MM.1S (cell line): Measurements from ENCODE around the gene COX18.

Source experiments
- DNase-seq: peaks from one replicate; pipeline ENCODE4 v3.0.0-alpha.2; 2015
- H2AFZ ChIP-seq: fragments of 300-600 bp; sonication (generic); 2 replicates; pipeline ENCODE4 v1.6.0; 2016; ENCODE audit warnings: antibody characterized with exemption, low read length
- H3F3A ChIP-seq: fragments of 300-600 bp; sonication (generic); 2 replicates; pipeline ENCODE4 v1.6.1; 2016; ENCODE audit warnings: mild to moderate bottlenecking, antibody characterized with exemption, low read length, moderate library complexity, mixed read lengths; ENCODE audit not compliant: insufficient read depth
- H3K27ac ChIP-seq: fragments of 300-600 bp; sonication (generic); 2 replicates; pipeline ENCODE4 v1.5.1; 2016; ENCODE audit warnings: mild to moderate bottlenecking, low read length
- H3K27me3 ChIP-seq: fragments of 300-600 bp; sonication (generic); replicated peaks from 2 replicates; pipeline ENCODE4 v1.6.0; 2016; ENCODE audit warnings: low read length; ENCODE audit not compliant: insufficient read depth
- H3K36me3 ChIP-seq: fragments of 300-600 bp; sonication (generic); replicated peaks from 2 replicates; pipeline ENCODE4 v1.6.1; 2016; ENCODE audit warnings: mild to moderate bottlenecking, low read length, mixed read lengths; ENCODE audit not compliant: insufficient read depth
- H3K4me1 ChIP-seq: fragments of 300-600 bp; sonication (generic); 2 replicates; pipeline ENCODE4 v1.6.1; 2016; ENCODE audit warnings: low read length, mixed read lengths
- H3K4me2 ChIP-seq: fragments of 300-600 bp; sonication (generic); 2 replicates; pipeline ENCODE4 v1.6.0; 2016; ENCODE audit warnings: low read depth, low read length
- H3K4me3 ChIP-seq: fragments of 300-600 bp; sonication (generic); 2 replicates; pipeline ENCODE4 v1.5.1; 2016; ENCODE audit warnings: low read length, mixed read lengths
- H3K79me2 ChIP-seq: fragments of 300-600 bp; sonication (generic); 2 replicates; pipeline ENCODE4 v1.6.1; 2016; ENCODE audit warnings: mixed run types, low read length, mixed read lengths
- H3K9ac ChIP-seq: fragments of 300-600 bp; sonication (generic); 2 replicates; pipeline ENCODE4 v1.6.1; 2016; ENCODE audit warnings: low read length, mixed read lengths
- H3K9me2 ChIP-seq: fragments of 300-600 bp; sonication (generic); replicated peaks from 2 replicates; pipeline ENCODE4 v1.6.1; 2016; ENCODE audit warnings: mild to moderate bottlenecking, low read length, mixed read lengths; ENCODE audit not compliant: insufficient read depth
- H3K9me3 ChIP-seq: fragments of 300-600 bp; sonication (generic); replicated peaks from 2 replicates; pipeline ENCODE4 v1.6.1; 2016; ENCODE audit warnings: mild to moderate bottlenecking, low read length, mixed read lengths; ENCODE audit not compliant: insufficient read depth
- H4K20me1 ChIP-seq: fragments of 300-600 bp; sonication (generic); 2 replicates; pipeline ENCODE4 v1.6.1; 2016; ENCODE audit warnings: mild to moderate bottlenecking, low read length, moderate library complexity, mixed read lengths; ENCODE audit not compliant: insufficient read depth
- CTCF ChIP-seq: fragments of 300-600 bp; sonication (generic); IDR thresholded peaks from 2 replicates; pipeline ENCODE4 v1.5.1; 2016; ENCODE audit warnings: antibody characterized with exemption, low read length, mixed read lengths
- EZH2 ChIP-seq: fragments of 300-600 bp; sonication (generic); optimal IDR thresholded peaks from 2 replicates; pipeline ENCODE3; 2017; ENCODE audit warnings: low read depth, mild to moderate bottlenecking, antibody characterized with exemption, low read length, mixed read lengths
- EZH2phosphoT487 ChIP-seq: fragments of 300-600 bp; sonication (generic); IDR thresholded peaks from 2 replicates; pipeline ENCODE4 v1.6.1; 2018; ENCODE audit warnings: antibody characterized with exemption, low read length

COX18 gene

GRCh38 chr4:73064536-73064935, 5.0 kb downstream of the COX18 start:
- Histone ChIP-seq H3K4me3 (no peak overlapping the region), H2AFZ (no peak overlapping the region), H3K27me3 (no peaks in the 10 kb centered on the region), H3K36me3 (peaks cover 2% of the 10 kb centered on the region; the same call in 1 of the 2 replicates), H3K9me3 (no peaks in the 10 kb centered on the region), H3K4me2 (no peak overlapping the region), H3K27ac (no peak overlapping the region), H3K9ac (no peak overlapping the region), H3K4me1 (peaks cover 6% of the 10 kb centered on the region), H3F3A (peaks cover 16% of the 10 kb centered on the region), H3K9me2 (no peaks in the 10 kb centered on the region), H4K20me1 (no peaks in the 10 kb centered on the region), H3K79me2 (peaks cover 25% of the 10 kb centered on the region)
- TF ChIP-seq CTCF (no peak), EZH2 (no peak), EZH2phosphoT487 (no peak)
- no peak for DNase-seq

- Histone ChIP-seq H4K20me1 (no peaks in the 10 kb centered on the region), H2AFZ (no peak overlapping the region), H3K9ac (no peak overlapping the region), H3F3A (peaks cover 12% of the 10 kb centered on the region), H3K36me3 (peaks cover 2% of the 10 kb centered on the region; the same call in 1 of the 2 replicates), H3K4me3 (no peak overlapping the region), H3K4me1 (peaks cover 22% of the 10 kb centered on the region), H3K9me2 (no peaks in the 10 kb centered on the region), H3K9me3 (no peaks in the 10 kb centered on the region), H3K27me3 (no peaks in the 10 kb centered on the region), H3K4me2 (peak overlapping the region; percentile 19), H3K27ac (peak overlapping the region; percentile 33; the same call in 1 of the 2 replicates), H3K79me2 (no peaks in the 10 kb centered on the region)
- no peak for TF ChIP-seq EZH2phosphoT487
- no peak for TF ChIP-seq EZH2
- no peak for TF ChIP-seq CTCF
- peak; percentile 61 for DNase-seq
Measured at GRCh38 chr4:73055241-73055897, 14.1 kb downstream of the COX18 start.

GRCh38 chr4:73053974-73054480, 15.5 kb downstream of the COX18 start:
- Histone ChIP-seq H3K27me3 (no peaks in the 10 kb centered on the region), H3K4me3 (no peak overlapping the region), H2AFZ (no peak overlapping the region), H3K9me3 (no peaks in the 10 kb centered on the region), H3K27ac (no peak overlapping the region), H3K36me3 (peaks cover 2% of the 10 kb centered on the region; the same call in 1 of the 2 replicates), H3K4me2 (no peak overlapping the region), H4K20me1 (no peaks in the 10 kb centered on the region), H3K79me2 (no peaks in the 10 kb centered on the region), H3K4me1 (peaks cover 22% of the 10 kb centered on the region), H3K9ac (no peak overlapping the region), H3K9me2 (no peaks in the 10 kb centered on the region), H3F3A (peaks cover 12% of the 10 kb centered on the region)
- no peak for DNase-seq
- TF ChIP-seq EZH2 (no peak), CTCF (no peak), EZH2phosphoT487 (no peak)
